ENCODE data around the gene GALNT7.
A peak's percentile ranks its signal among the peaks of the same experiment; 100 is the strongest.

Gene GALNT7

GRCh38 chr4:173194157-173194556 lies 25.5 kb downstream of the GALNT7 start:
- peak; percentile 16 for FAIRE-seq
- TF ChIP-seq CTCF (IDR thresholded peaks at IDR 0.05; ENCODE audit: insufficient read depth, missing control alignments): no peak
- no peak for DNase-seq (ENCODE audit: insufficient read length, low spot score)

- no peak for TF ChIP-seq CTCF (IDR thresholded peaks at IDR 0.05; ENCODE audit: insufficient read depth, missing control alignments)
- FAIRE-seq (no peak), DNase-seq (ENCODE audit: insufficient read length, low spot score) (no peak)
These were observed 26.5 kb downstream of the GALNT7 start for GRCh38 chr4:173195109-173195508.

- DNase-seq (ENCODE audit: insufficient read length, low spot score) (no peak), FAIRE-seq (no peak)
- no peak for TF ChIP-seq CTCF (IDR thresholded peaks at IDR 0.05; ENCODE audit: insufficient read depth, missing control alignments)
These were observed 30.9 kb downstream of the GALNT7 start for GRCh38 chr4:173199553-173199952.

- FAIRE-seq (no peak), DNase-seq (ENCODE audit: insufficient read length, low spot score) (no peak)
- no peak for TF ChIP-seq CTCF (IDR thresholded peaks at IDR 0.05; ENCODE audit: insufficient read depth, missing control alignments)
These were observed 31.7 kb downstream of the GALNT7 start for GRCh38 chr4:173200103-173200884.

GRCh38 chr4:173202395-173202794 lies 33.8 kb downstream of the GALNT7 start:
- no peak for TF ChIP-seq CTCF (IDR thresholded peaks at IDR 0.05; ENCODE audit: insufficient read depth, missing control alignments)
- FAIRE-seq: no peak
- DNase-seq (ENCODE audit: insufficient read length, low spot score): no peak

- TF ChIP-seq CTCF (IDR thresholded peaks at IDR 0.05; ENCODE audit: insufficient read depth, missing control alignments): no peak
- FAIRE-seq: no peak
- no peak for DNase-seq (ENCODE audit: insufficient read length, low spot score)
These were observed 37.0 kb downstream of the GALNT7 start for GRCh38 chr4:173205656-173206055.

- FAIRE-seq (no peak), DNase-seq (ENCODE audit: insufficient read length, low spot score) (no peak)
- TF ChIP-seq CTCF (IDR thresholded peaks at IDR 0.05; ENCODE audit: insufficient read depth, missing control alignments): no peak
These were observed 39.8 kb downstream of the GALNT7 start for GRCh38 chr4:173208420-173208819.
